Stimulated activated CD8-positive, alpha-beta memory T cell treated with anti-CD3 and anti-CD28 coated beads, Interleukin-12 subunit alpha, Interleukin-12 subunit beta, amount 100 ng/mL, for 24 hours (primary cell): ENCODE data around the gene UGGT2.
"Not testable (repeated sequence)": the region's sequence is repeated elsewhere in the genome, so short reads cannot be mapped to it uniquely, and the experiment has no call there.

Experiments
- DNase-seq: peaks from one replicate; pipeline ENCODE4 v3.0.0-alpha.2; 2020; ENCODE audit errors: extremely low read depth

Gene UGGT2

DNA sequence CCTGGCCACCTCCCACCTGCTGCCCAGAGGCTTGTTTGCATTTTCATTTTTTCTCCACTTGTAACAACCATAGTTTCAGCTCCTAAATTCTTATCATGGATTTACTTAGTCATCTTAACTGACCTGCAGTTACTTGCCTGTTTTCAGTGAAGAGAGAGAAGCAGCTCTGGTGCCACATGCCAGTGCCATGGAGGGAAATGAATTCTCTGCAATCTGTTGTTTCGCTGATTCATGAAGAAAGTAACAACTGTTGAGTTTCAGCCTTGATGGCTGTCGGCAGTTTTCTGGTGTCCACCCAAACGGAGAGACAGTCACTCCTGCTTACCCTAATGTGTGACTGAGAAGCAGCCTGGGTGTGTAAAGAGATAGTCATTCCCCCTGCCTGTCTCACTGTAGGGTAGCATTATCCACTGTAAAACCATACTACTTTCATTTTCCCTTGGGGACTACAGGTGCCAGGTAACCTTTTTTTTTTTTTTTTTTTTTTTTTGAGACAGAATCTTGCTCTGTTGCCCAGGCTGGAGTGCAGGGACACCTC is 260.1 kb downstream of the UGGT2 start:
- DNase-seq = no peak

DNA sequence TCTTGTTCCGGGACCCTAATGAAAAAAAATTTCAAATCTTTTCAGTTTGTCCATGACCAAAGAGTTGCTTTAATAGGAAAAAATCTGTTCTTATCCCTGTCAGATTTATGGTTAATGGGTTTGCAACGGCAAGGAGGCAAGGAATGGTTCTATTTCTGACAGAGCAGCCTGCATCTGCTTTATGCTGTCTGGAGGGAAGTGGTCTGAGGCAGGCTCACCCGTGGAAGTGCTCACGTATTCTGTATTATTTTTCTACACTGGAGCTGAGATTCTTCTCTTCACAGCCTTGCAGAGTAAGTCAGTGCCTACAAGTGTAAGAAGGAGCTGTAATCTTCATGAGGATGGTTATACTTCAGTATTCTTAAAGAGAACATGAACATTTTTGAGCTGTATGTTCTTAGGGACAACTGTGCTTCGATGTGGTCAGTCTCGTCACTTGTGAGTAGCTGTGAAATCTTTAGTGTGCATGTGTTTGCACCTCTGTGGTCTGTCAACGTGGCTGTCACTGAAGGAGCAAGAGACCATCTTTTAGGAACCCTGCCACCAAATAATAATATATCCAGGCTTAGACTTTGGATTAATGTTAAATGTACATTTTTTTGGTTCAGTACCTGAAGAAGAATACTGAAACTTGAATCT is 262.0 kb downstream of the UGGT2 start:
- DNase-seq = no peak

DNA sequence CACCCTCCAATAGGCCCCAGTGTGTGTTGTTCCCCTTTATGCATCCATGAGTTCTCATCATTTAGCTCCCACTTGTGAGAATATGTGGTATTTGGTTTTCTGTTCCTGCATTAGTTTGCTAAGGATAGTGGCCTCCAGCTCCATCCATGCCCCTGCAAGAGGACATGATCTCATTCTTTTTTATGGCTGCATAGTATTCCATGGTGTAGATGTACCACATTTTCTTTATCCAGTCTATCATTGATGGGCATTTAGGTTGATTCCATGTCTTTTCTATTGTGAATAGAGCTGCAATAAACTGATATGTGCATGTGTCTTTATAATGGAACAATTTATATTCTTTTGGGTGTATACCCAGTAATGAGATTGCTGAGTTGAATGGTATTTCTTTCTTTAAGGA is 263.9 kb downstream of the UGGT2 start:
- not testable (repeated sequence) for DNase-seq

DNA sequence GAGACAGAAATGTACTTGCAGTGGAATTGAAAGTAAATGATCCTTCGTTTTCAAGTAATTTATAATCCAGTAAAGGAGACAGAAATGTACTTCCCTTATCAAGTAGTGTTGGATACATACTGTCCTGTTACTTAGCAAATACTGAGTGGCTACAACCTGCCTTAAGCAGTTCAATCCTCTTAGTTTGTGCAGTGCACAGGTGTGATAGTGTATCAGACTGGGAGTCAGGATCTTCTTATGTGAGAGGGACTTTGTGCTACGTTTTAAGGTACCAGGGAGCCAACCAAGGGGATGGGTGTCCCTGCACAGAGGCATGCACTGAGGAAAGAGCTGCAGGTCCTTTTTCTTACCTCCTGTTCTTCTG is 265.1 kb downstream of the UGGT2 start:
- DNase-seq = no peak

DNA sequence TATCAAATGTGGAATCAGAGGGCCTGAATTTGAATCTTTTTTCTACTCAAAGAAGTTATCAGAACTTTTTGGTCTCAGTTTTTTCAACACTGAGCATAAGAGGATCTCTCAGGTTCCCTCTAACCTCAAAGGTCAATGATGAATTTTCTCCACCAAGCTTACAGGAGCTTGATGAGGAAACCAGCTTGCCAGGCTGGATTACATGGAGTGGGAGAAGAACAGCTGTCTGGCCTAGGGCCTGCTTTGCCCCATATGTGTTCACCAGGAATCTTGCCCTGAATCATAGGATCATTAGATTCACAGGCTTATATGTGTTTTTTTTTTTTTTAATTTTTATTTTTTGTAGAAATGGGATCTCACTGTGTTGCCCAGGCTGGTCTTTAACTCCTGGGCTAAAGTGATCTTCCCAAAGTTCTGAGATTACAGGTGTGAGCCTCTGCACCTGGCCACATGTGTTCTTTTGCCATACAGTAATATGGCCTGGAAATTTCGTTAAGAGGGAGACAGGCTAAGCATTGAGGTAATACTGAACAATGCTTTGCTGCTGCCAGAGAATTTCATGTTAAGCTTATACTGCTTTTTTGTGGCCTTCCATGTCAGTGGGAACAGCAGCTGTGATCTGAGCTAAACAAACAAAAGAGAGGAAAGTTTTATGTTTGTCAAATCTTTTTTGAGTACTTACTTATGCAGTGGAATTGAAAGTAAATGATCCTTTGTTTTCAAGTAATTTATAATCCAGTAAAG is 265.7 kb downstream of the UGGT2 start:
- DNase-seq = no peak

DNA sequence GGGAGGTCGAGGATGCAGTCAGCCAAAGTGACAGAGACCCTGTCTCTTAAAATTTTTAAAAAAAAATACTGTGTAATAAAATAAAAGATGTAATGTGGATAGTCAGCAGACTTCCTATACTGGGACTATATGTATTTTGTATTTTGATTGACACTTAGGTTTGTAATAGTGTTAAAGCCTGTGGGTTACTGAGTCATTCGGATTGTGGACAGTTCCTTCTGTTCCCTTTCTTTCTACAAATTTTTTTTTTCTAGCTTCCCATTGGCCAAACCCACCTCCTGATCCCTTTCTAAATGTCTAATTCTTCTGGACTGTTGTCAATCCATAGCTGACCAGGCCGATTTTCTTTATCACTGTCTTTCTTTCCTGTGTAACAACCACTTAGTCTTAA is 268.3 kb downstream of the UGGT2 start:
- DNase-seq = no peak

DNA sequence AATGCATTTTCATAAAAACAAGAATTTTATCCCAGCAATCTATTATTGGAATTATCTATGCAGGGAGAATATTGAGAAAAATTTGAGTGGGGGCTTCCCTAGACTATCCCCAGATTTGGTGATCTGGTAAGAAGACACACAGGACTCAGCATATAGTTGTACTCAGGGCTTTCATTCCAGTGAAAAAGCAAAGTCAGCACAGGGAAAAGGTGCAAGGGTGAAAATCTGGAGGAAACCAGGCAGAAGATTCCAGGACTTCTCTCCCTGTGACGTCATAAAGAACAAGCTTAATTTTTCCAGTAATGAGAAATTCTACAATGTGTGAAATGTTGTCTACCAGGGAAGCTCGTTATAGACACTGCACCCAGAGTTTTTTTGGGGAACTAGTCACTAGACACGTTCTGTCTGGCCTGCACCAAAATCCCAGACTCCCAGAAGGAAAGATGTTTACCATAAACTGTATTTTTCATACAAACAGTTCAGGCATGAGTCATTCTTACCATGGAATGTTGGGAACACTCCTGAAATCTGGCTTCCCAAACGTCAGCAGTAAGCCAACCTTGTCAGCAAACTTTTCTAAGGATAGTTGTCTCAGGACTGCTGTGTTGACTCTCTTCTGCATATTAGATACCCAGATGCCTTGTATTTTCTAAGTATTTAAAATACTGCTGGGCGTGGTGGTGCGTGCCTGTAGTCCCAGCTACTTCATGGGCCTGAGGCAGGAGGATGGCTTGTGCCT is 268.9 kb downstream of the UGGT2 start:
- no peak for DNase-seq

DNA sequence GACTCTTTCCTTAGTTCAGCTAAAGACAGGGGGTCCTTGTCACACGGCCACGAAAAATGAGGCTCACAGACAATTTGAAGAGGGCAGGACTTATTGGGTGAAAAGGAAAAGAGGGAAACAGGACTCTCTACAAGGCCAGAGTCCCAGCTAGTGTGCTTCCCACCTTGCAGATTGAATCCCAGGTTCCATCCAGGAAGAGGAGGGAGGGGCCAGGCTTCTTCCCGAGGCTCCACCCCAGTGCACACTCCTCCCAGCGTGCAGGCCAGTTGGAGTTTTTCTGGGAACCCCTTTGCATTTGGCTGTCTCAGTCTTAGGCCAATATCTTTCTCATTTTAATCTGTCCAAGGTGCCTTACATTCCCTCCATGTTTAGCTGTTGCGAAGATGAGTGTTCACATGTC is 269.5 kb downstream of the UGGT2 start:
- no peak for DNase-seq

DNA sequence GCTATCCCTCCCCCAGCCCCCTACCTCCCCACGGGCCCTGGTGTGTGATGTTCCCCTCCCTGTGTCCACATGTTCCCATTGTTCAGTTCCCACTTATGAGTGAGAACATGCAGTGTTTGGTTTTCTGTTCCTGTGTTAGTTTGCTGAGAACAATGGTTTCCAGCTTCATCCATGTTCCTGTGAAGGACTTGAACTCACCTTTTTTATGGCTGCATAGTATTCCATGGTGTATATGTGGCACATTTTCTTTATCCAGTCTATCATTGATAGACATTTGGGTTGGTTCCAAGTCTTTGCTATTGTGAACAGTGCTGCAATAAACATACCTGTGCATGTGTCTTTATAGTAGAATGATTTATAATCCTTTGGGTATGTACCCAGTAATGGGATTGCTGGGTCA is 271.3 kb downstream of the UGGT2 start:
- not testable (repeated sequence) for DNase-seq

DNA sequence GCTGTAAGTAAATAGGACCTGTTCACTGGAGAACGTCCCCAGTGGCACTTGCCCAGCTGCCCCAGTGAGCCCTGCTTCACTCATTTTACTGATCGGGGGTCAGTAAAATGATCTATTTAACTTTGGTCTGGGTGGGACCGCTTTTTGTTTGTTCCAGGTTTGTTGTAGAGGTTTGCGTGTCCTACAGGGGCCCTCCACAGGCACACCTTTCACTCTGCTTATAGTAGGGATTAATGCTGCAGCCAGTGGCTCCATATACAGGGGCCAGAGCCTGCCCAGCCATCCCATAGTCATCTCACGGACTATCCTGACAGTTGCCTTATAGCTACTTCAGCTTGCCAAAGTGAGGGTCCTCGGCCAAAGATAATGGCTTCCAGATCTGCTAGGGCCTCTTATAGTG is 272.2 kb downstream of the UGGT2 start:
- no peak for DNase-seq

DNA sequence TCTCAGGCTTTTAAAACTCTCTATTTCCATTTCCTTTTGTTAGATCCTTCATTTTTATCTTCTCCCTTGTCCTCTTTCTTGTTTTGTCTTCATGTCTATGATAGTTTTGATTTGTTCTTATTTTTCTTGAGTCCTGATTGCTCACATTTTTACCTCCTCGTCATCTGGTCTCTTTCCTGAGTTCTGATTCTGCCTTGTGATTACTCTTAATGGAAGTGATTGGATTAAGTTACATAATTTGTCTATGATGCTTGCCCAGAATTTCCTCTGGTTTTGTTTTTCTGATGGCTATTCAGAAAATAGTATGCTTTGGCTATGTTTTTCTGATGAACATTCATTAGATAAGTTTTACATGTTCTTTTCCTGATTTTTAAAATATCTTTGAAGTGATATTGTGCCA is 273.7 kb downstream of the UGGT2 start:
- no peak for DNase-seq

DNA sequence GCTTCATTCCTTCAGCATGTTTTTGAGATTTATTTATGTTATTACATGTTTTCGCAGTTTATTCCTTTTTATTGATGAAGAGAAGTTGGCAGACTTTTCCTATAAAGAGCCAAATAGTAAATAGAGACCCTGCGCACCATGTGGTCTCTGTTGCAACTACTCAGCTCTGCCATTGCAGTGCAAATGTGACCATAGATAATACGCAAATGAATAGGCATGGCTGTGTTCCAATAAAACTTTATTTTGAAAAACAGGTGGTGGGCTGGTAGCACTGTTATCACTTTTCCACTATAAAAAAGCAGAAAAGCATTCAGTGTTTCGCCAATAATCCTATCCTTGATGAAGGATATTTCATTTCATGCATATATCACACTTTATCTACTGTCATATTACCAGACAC is 281.3 kb downstream of the UGGT2 start:
- no peak for DNase-seq

DNA sequence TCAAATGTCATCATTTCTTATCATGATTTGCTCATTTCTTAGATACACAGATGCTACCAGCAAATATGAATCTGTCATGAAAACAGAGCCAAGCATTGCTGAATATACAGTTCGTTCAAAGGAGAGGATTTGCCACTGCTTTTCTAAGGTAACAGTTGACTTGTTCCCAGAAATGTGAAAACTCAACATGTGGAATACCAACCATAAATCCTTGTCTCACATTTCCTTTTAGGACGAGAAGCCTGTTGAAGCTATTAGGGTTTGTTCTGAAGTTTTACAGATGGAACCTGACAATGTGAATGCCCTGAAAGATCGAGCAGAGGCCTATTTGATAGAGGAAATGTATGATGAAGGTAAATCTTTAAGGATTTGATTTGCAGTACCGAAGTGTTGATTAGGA is 289.6 kb downstream of the UGGT2 start:
- DNase-seq = no peak

DNA sequence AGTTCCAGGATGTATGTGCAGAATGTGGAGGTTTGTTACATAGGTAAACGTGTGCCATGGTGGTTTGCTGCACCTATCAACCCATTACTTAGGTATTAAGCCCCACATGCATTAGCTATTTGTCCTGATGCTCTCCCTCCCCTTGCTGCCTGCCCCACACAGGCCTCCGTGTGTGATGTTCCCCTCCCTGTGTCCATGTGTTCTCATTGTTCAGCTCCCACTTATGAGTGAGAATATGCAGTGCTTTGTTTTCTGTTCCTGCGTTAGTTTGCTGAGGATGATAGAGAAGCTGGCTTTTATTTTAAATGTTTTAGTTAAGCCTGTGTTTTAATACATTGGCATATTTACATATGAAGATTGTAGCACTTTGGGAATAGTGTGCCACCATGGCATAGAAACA is 290.6 kb downstream of the UGGT2 start:
- DNase-seq = not testable (repeated sequence)

DNA sequence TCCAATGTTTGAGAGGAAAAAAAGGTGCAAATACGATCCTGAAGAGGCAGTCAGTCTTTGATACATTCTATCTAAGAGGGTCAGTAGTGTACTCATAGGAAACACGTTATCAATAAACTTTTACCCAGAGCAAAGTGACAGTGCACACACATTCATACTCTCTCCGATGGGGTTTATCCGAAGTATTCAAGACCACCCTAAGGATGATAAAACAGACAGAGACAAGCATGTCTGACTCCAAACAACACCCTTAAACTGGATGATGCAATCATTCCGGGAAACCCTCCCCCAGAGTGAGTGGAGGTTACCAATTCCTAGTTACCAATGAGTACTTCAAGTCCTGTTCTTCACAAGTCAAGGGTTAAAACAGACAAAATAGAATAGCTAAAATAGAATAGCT is 297.1 kb downstream of the UGGT2 start:
- no peak for DNase-seq

DNA sequence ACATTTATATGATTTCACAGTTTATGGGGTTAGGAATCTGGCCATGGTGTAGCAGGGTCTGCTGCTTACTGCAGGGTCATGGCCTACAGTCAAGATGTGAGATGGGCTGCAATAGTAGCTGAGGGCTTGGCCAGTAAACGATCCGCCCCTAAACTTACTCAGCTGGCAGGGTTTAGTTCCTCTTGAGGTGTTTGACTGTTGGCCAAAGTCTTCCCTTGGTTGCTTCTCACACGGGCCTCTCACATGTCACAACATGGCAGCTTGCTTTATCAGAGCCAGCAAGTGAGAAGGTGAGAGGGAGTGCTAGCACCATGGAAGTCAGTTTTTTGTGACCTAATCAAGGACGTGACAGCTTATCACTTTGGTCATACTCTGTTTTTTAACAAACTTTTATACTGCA is 299.1 kb downstream of the UGGT2 start:
- no peak for DNase-seq

DNA sequence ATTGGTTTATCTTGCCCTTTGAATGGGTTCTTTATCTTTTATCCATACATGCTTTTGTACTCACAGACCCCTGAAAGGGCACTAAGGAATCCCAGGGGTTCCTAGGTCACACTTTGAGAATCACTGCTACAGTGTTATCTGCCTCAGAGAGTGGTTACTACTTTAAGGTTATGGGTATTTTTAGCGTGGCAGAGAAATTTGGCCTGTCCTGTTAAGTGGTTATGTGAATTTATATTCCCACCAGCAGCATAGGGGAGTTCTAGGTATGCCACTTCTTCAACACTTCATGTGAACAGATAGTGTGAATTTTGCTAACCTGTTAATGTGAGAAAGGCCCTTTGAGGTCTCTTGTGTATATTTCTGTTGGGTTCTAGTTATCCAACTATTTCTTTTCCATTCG is 300.5 kb downstream of the UGGT2 start:
- no peak for DNase-seq
